Endothelial cell of umbilical vein (primary cell): ENCODE results near the gene EIF3K. TPM values are rescaled to one million over a fixed set of nuclear protein-coding genes. Genes with fewer than 3 reads are reported as not detected.

Source experiments
- BruUV-seq: library from RNA; stranded (reverse); fragments of 400-500 nt; replicated peaks from 2 replicates; lab custom pipeline; 2021; lab: Mats Ljungman, UMichigan
- CTCF ChIA-PET: fragments of 300-600, 350-600 bp; sonication (Branson Sonifier 250); formaldehyde crosslinking; loops from one replicate; lab custom pipeline; 2021; ENCODE audit warnings: antibody characterized with exemption, inconsistent platforms; lab: Charles Lee
- POLR2A ChIA-PET: fragments of 300-600, 350-600 bp; sonication (Branson Sonifier 250); formaldehyde crosslinking; loops from one replicate; lab custom pipeline; 2021; ENCODE audit warnings: antibody characterized with exemption, inconsistent platforms; lab: Charles Lee
- DNase-seq: peaks from one replicate; pipeline ENCODE4 v3.0.0-alpha.2; 2011; ENCODE audit warnings: low read depth, low spot score
- FAIRE-seq: peaks from 2 replicates; lab custom pipeline; 2011; peaks lifted over from hg19 to GRCh38; lab: Jason Lieb, UNC
- H2AFZ ChIP-seq: 2 replicates; pipeline ENCODE4 v1.6.0; 2012; ENCODE audit warnings: low read depth, low read length, control low read depth, inconsistent platforms
- H3K27ac ChIP-seq: 2 replicates; pipeline ENCODE4 v1.5.1; 2011; ENCODE audit warnings: low read depth, mild to moderate bottlenecking, control low read depth, low read length, moderate library complexity; ENCODE audit not compliant: insufficient read depth
- H3K27me3 ChIP-seq, 2 experiments: 2 replicates each; pipeline versions ENCODE4 v1.6.0 to v1.6.1; 2011; ENCODE audit warnings: low read length in 2 of 2, mixed read lengths in 1 of 2; ENCODE audit not compliant: control insufficient read depth in 2 of 2, insufficient read depth in 2 of 2
- H3K36me3 ChIP-seq, 2 experiments: 2 replicates in 1 of 2; 3 replicates in 1 of 2; pipeline ENCODE4 v1.5.1; 2011; ENCODE audit warnings: low read length in 2 of 2, mild to moderate bottlenecking in 1 of 2, moderate library complexity in 1 of 2; ENCODE audit not compliant: control insufficient read depth in 2 of 2, insufficient read depth in 2 of 2; ENCODE audit errors: extremely low read depth in 1 of 2
- H3K4me1 ChIP-seq: 3 replicates; pipeline ENCODE4 v1.5.1; 2011; ENCODE audit warnings: mild to moderate bottlenecking, low read length; ENCODE audit not compliant: control insufficient read depth, insufficient read depth; ENCODE audit errors: extremely low read depth
- H3K4me2 ChIP-seq: 2 replicates; pipeline ENCODE4 v1.6.1; 2011; ENCODE audit warnings: low read length, control low read depth, mixed read lengths; ENCODE audit not compliant: insufficient read depth
- H3K4me3 ChIP-seq, 3 experiments: fragments of 200-600 bp in 1 of 3; sonication (generic), shearing (Covaris generic) in 1 of 3; replicated peaks in 1 of 3; 2 replicates each; pipeline ENCODE4 v1.5.1; 2011 to 2016; ENCODE audit warnings: control low read depth in 3 of 3, low read length in 3 of 3, mild to moderate bottlenecking in 2 of 3, inconsistent platforms in 1 of 3, low read depth in 1 of 3, moderate library complexity in 1 of 3; ENCODE audit not compliant: insufficient read depth in 1 of 3
- H3K79me2 ChIP-seq: 2 replicates; pipeline ENCODE4 v1.6.0; 2012; ENCODE audit warnings: low read length, inconsistent platforms; ENCODE audit not compliant: control insufficient read depth, insufficient read depth
- H3K9ac ChIP-seq: replicated peaks from 2 replicates; pipeline ENCODE3; 2011; ENCODE audit warnings: low read length, control low read depth; ENCODE audit not compliant: insufficient read depth; ENCODE audit errors: extremely low read depth
- H3K9me1 ChIP-seq: replicated peaks from 3 replicates; pipeline ENCODE4 v1.6.0; 2011; ENCODE audit warnings: mild to moderate bottlenecking, low read length; ENCODE audit not compliant: control insufficient read depth, insufficient read depth; ENCODE audit errors: extremely low read depth
- H3K9me3 ChIP-seq: replicated peaks from 2 replicates; pipeline ENCODE4 v1.5.1; 2012; ENCODE audit warnings: low read length, inconsistent platforms; ENCODE audit not compliant: control insufficient read depth, insufficient read depth
- H4K20me1 ChIP-seq: replicated peaks from 2 replicates; pipeline ENCODE3; 2011; ENCODE audit warnings: mild to moderate bottlenecking, low read length; ENCODE audit not compliant: control insufficient read depth, insufficient read depth; ENCODE audit errors: extremely low read depth
- FOS ChIP-seq: IDR thresholded peaks from 2 replicates; pipeline ENCODE4 v1.6.1; 2011; ENCODE audit warnings: mild to moderate bottlenecking, low read length, moderate library complexity, borderline replicate concordance; ENCODE audit not compliant: insufficient read depth
- GATA2 ChIP-seq: IDR thresholded peaks from 2 replicates; pipeline ENCODE4 v1.7.0; 2011; ENCODE audit warnings: low read depth, mild to moderate bottlenecking, moderate library complexity, mixed read lengths, low read length; ENCODE audit not compliant: insufficient read length, insufficient read depth
- JUN ChIP-seq: IDR thresholded peaks from 2 replicates; pipeline ENCODE4 v1.6.1; 2011; ENCODE audit warnings: borderline replicate concordance, low read depth; ENCODE audit not compliant: insufficient read length, insufficient read depth
- MAX ChIP-seq: IDR thresholded peaks from 2 replicates; pipeline ENCODE4 v1.6.1; 2011; ENCODE audit not compliant: insufficient read depth, insufficient read length
- POLR2A ChIP-seq: IDR thresholded peaks from 2 replicates; pipeline ENCODE4 v1.6.1; 2012; ENCODE audit warnings: low read depth, mild to moderate bottlenecking, control low read depth, low read length
- POLR2AphosphoS5 ChIP-seq: IDR thresholded peaks from 2 replicates; pipeline ENCODE4 v1.6.1; 2012; ENCODE audit warnings: low read depth, mild to moderate bottlenecking, control low read depth, low read length, moderate library complexity; ENCODE audit not compliant: insufficient read depth
- dilution Hi-C: fragments of 300-500 bp; cut with MboI; formaldehyde crosslinking; loops from one replicate; pipeline ENCODE4 v1.15.0; 2019; ENCODE audit warnings: low sequenced_read_pairs; ENCODE audit not compliant: extremely low pct_ligation_motif_present
- intact Hi-C: fragments of 100-400 bp; cut with micrococcal nuclease; formaldehyde crosslinking; loops from one replicate; pipeline ENCODE4 v1.10.0; 2022
- polyA plus RNA-seq, 4 experiments: library from polyadenylated mRNA; depleted of rRNA in 3 of 4; stranded (reverse) in 3 of 4; unstranded in 1 of 4; fragments of >200 nt; gene quantifications; 2 replicates each; pipeline versions ENCODE4 v1.2.1 to v1.2.3, GENCODE V29; 2011 to 2012; ENCODE audit warnings: missing spikeins in 1 of 4
- total RNA-seq: library from RNA; stranded (reverse); gene quantifications from 2 replicates; pipeline ENCODE4 v1.2.3, GENCODE V29; 2021

EIF3K gene
- total and polyA plus RNA-seq, 2 donors (not counting 3 experiments of a cell fraction or from before 2014, with no cell fraction given): 267 to 584 TPM

DNA sequence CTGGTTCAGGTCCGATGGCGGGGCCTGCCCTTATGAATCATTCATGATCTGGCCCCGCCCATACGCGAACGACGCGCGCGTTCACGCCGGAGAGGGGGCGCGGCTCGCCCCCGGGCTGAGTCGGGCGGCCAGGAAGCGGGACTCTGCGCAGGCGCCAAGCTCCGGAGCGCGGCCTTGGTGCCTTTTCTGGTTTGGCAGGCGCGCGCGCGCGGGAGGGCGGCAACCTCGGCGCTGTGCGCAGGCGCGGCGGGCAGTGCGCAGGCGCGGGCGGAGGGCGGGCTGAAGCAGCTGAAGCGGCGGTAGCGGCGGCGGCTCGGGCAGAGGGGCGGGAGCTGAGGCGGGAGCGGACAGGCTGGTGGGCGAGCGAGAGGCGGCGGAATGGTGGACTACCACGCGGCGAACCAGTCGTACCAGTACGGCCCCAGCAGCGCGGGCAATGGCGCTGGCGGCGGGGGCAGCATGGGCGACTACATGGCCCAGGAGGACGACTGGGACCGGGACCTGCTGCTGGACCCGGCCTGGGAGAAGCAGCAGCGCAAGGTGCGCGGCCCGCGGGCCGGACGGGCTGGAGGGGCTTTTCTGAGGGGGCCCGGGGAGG lies 28.5 kb downstream of the EIF3K start, which contains the start of gene ACTN4:
TSS of gene ACTN4 (plus strand) at position 282 of the 598 bp plus-strand sequence. CDS start at position 379, 97 bp downstream.
- H3K27ac ChIP-seq: peak within 1 kb of the TSS; percentile 70
- no peaks in the 10 kb centered on the region for H4K20me1 ChIP-seq
- peaks cover 50% of the 10 kb centered on the region for H3K79me2 ChIP-seq
- H3K9ac ChIP-seq: peak within 1 kb of the TSS; percentile 92
- no peaks in the 10 kb centered on the region for H3K27me3 ChIP-seq
- CTCF ChIA-PET: interaction anchor here (0.6 to 5.0 kb wide), 12 partner anchors 9 to 283 kb away, joined by 3 to 57 read pairs (median 5); partner anchors contain the start of genes EIF3K, MRPS12 and SARS2
- H3K9me3 ChIP-seq: no peaks in the 10 kb centered on the region
- TF ChIP-seq POLR2A: peak; percentile 97
- TF ChIP-seq FOS: peak; percentile 73
- TF ChIP-seq JUN: peak; percentile 14
- TF ChIP-seq POLR2AphosphoS5: peak; percentile 99
- TF ChIP-seq MAX: no peak
- TF ChIP-seq GATA2: no peak
- peak; percentile 98 for DNase-seq
- FAIRE-seq: peak; percentile 91
- BruUV-seq: no TSS peak
- H3K4me1 ChIP-seq: peaks cover 28% of the 10 kb centered on the region
- peak within 1 kb of the TSS; percentile 61 for H3K4me2 ChIP-seq
- no peaks in the 10 kb centered on the region for H3K36me3 ChIP-seq
- no peaks in the 10 kb centered on the region for H3K9me1 ChIP-seq
- dilution Hi-C loops (no loop called here), intact Hi-C loops (loop anchor here (1.0 to 10.0 kb wide), 3 partner anchors 19 to 207 kb away; no protein-coding TSS in a partner anchor)
- no peak within 1 kb of the TSS for H2AFZ ChIP-seq
- peak within 1 kb of the TSS; percentile 96 to 99 (median 98) for H3K4me3 ChIP-seq
- POLR2A ChIA-PET: interaction anchor here (0.6 to 3.0 kb wide), 9 partner anchors 11 to 202 kb away, joined by 3 to 28 read pairs (median 7); partner anchors contain the start of genes EIF3K and MAP4K1
